ENCODE data around the gene COP1. TPM values are rescaled to one million over a fixed set of nuclear protein-coding genes. Genes with fewer than 3 reads are reported as not detected.
"Not testable (repeated sequence)": the region's sequence is repeated elsewhere in the genome, so short reads cannot be mapped to it uniquely, and the experiment has no call there.

The COP1 gene
- total RNA-seq, 1 donor = 29.1 TPM

DNA sequence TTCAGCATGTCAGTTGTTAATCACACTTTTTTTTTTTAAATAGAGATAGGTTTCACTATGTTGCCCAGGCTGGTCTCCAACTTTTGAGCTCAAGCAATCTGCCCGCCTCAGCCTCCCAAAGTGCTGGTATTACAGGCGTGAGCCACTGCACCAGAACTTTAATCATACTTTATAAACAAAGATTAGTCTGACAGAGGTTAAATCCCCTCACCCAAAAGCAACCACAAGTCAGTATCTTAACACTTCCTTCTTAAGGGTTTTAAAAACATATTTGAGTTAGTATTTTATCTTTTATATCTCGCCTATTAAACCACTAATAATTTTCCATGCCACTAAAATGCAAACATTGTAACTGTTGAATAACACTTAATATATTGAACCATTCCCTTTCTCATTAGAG is 70.2 kb downstream of the COP1 start:
- no peak for DNase-seq (ENCODE audit: low read depth in 2 of 3, low spot score in 2 of 3)

DNA sequence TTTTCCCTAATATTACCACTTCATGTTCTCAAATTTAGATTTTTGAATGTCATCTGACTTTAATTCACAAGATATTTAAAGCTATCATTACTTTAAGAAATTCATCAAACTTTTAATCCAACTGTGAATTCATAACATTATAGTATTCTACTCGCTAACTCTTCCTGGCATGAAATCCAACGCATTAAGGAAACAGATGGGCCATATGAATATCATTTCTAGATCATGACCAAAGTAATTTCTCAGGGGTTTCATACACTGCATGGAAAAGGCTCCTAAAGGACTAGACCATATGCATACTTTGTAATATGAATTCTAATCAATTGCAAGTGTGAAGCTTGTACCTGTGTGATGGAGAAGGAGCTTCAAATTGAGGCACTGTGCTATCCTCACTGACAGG is 72.4 kb downstream of the COP1 start:
- no peak for DNase-seq (ENCODE audit: low read depth in 2 of 3, low spot score in 2 of 3)

DNA sequence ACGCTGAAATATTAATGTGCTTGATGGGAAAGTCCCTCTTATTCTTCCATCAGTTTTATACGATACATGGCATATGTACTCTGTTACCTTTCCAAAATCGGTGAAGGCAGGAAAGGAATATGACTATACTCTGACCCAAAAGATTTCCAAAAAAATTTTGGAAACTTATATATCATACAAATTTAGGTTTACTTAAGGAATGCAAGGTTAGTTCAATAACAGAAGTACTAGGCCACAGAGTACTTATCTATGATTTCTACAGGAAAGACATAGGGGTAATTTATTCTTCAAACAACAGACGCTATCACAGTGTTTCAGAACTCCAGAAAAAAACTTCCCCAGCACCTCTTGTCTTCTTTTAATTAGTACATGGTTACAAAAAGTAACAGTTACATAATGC is 84.8 kb downstream of the COP1 start:
- DNase-seq (ENCODE audit: low read depth in 2 of 3, low spot score in 2 of 3) = no peak

DNA sequence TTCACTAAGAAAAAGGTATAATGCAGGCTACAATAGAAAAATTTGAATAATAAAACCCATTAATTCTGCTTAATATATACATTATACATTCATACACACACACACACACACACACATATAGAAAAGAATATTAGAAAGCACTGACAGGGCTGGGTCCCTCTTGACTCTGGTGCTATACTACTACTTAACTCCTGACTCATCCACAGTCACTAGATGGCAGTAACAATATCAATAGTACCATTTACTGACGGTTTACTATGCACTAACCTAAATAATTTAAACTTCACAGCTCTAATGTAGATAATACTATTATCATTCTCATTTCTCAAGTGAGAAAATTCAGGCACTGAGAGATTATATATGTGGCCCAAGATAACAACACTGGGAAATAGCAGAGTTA is 87.5 kb downstream of the COP1 start:
- DNase-seq (ENCODE audit: low read depth in 2 of 3, low spot score in 2 of 3) = no peak

DNA sequence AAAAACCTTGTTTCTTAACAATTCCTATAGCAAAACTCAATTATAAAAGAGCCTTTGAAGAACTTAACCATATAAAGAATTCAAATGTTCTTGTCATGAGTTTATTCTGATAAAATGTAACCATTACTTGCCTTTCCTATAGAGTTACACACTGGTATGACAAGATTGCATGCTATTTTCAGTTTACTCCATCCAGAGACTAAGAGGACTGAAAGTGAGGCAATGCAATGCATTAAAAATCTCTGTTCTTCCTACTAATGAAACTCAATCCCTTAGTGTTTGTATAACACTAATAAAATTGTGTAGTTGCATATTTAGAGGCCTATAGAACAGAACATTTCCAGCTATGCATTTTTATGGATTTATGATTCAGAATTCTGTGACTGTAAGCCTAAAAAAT is 88.1 kb downstream of the COP1 start:
- DNase-seq (ENCODE audit: low read depth in 2 of 3, low spot score in 2 of 3) = no peak

DNA sequence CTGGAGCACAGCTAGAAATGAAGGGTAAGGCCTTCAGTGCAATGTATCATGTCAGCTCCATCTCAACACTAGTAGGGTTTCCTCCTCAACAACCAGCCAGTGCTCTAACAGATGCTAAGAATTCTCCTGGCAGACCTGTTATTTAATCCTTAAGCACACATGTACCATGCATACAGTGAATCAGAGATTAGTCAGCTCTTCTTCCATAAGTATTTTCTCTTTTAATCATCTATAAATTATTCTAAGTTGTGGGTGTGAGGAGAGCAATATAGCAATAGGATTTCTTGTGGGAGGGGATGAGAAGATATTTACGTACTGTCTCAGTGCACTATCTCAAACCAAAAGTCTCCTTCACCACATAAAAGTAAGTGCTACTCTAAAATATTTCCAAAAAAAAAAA is 95.3 kb downstream of the COP1 start:
- DNase-seq (ENCODE audit: low read depth in 2 of 3, low spot score in 2 of 3) = no peak

DNA sequence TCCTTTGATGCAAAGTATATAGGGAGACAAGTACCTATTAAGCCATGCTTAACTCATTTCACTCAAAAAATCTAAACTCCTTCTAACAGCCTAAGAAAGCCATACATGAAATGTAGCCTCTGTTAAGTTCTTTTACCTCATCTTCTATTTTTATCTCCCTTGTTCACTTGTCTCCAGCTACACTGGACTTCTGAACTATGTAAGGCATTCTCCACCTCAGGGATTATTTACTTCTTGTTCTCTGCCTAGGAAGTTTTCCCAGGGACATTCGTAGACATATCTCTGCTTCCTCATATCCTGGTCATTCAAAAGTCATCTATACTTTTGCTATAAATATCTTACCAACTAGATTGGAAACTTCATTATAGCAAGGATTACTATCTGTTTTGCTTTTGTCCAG is 96.9 kb downstream of the COP1 start:
- DNase-seq (ENCODE audit: low read depth in 2 of 3, low spot score in 2 of 3) = no peak

DNA sequence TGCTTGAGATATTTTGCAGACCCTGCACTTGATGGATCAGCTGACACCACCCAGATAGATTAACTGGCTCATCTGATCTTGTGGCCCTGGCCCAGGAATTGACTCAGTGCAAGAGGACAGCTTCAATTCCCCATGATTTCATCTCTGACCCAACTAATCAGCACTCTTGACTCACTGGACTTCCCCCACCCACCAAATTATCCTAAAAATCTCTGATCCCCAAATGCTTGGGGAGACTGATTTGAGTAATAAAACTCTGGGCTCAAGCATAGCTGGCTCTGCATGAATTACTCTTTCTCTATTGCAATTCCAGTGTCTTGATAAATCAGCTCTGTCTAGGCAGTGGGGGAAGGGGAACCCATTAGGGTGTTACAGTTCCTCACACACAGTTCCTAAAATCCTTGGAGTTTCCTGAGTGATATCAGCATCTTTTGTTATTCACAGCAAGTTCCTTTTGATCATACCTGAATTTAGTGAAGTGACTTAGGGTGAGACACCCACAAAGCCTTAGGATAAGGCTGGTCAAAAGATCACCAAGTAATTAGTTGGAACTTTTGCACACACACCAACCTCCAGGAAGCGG is 104.2 kb downstream of the COP1 start:
- DNase-seq (ENCODE audit: low read depth in 2 of 3, low spot score in 2 of 3) = no peak

DNA sequence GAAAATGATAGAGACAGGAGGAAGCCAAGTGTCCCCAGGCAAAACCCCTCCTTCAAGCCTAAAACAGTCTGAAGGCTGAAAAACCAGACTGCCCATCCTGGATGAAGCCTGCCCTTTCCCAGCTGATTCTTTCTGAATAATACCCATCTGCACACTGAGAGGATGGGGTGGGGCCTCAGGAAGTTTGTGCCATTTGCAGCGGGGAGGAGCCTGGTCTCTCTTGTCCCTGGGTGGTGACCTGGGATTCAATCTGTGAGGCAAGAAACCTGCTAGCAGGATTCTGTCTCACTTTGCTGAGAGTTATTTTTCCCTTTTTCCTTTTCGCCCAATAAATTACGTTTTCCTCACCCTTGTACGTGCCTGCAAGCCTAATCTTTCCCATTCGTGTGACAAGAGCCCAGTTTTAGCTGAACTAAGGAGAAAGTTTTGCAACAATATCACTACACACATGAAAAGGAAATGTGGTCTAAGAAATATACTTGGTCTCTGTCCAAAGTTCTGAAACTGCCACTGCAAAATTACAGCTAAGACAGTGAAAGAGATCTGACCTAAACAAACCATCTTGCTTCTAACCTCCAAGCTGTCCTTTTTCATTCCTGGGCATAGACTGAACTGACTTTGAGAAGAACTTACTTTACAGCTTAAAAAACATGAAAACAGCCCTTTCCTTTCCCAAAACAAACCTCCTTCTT is 105.0 kb downstream of the COP1 start:
- DNase-seq (ENCODE audit: low read depth in 2 of 3, low spot score in 2 of 3) = no peak

DNA sequence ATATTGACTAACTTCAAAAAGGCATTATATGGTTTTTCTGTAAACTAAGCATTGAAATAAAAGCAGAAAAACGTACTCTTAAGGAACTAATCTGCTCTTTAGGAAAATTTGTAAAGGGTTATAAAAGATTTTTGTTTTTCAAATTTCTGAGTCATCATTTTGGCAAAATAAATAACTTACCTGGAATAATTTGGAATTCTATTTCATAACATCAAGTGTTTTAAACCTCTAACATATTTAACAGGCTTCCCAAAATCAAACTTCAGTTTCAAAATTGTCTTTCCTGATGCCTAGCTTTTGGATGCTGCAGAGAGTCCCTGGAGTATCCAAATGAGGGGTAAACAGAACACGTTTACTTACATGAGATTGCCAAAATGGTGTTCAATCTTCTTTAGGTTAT is 108.5 kb downstream of the COP1 start:
- DNase-seq (ENCODE audit: low read depth in 2 of 3, low spot score in 2 of 3) = peak in 1 of 3 donors; percentile 11

DNA sequence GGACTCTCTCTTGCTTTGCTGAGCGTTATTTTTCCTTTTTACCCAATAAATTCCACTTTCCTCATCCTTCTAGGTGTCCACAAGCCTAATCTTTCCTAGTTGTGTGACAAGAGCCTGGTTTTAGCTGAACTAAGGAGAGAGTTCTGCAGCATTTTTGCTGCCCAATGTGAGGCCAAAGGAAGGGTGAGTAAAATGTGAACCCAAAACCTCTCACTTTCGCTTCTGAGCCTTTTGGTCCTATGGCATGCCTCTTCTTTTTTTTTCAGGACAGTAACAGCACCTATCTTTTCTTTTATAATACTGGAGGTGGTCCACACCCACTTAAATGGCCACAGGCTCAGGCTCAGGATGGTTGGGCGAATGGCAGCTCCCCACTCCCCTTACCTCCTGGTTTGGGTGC is 111.1 kb downstream of the COP1 start:
- DNase-seq (ENCODE audit: low read depth in 2 of 3, low spot score in 2 of 3) = no peak

DNA sequence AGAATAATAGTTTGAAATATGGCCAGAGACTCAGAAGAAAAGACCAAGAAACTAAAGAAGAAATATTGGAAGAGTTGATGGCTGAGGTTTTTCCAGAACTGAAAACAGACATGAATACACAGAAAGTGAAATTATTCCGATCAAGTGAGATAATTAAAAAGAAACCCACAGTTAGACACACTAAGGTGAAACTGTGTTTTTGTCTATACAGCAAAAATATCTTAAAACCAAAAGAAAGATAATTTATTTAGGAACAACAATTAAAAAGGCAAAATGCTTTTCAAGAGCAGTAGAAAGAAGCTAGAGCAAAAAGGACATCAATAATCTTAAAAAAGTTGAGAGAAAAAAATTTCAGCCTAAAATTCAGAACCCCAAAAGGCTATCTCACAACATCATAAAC is 116.3 kb downstream of the COP1 start:
- no peak for DNase-seq (ENCODE audit: low read depth in 2 of 3, low spot score in 2 of 3)

DNA sequence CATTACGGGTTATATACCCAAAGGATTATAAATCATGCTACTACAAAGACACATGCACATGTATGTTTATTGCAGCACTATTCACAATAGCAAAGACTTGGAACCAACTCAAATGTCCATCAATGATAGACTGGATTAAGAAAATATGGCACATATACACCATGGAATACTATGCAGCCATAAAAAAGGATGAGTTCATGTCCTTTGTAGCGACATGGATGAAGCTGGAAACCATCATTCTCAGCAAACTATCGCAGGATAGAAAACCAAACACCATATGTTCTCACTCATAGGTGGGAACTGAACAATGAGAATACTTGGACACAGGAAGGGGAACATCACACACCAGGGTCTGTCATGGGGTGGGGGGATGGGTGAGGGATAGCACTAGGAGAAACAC is 119.3 kb downstream of the COP1 start:
- DNase-seq (ENCODE audit: low read depth in 2 of 3, low spot score in 2 of 3) = not testable (repeated sequence)

DNA sequence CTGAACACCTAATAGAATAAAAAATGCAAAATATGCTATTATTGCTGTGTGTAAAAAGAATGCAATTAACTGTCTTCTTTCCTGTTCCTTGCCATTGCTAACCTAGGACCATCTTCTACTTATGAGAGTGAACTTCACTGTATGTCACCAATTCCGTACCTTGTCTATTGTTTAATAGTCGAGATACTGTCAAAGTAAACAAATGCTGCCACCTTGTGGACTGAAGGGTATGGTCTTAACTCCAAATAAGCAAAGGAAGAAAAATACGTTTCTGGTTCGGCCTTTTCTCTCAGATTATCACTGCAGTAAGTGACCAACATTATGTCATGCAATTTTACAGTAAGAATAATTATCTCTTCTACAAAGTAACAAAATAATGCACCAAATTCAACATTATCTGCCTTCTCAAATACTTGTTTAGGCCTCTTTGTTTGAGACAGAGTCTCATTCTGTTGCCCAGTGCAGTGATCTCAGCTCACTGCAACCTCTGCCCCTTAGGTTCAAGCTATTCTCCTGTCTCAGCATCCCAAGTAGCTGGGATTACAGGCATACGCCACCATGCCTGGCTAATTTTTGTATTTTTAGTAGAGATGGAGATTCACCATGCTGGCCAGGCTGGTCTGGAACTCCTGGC is 133.4 kb downstream of the COP1 start:
- peak; percentile 6 to 78 (median 48) for DNase-seq (ENCODE audit: low read depth in 2 of 3, low spot score in 2 of 3)

DNA sequence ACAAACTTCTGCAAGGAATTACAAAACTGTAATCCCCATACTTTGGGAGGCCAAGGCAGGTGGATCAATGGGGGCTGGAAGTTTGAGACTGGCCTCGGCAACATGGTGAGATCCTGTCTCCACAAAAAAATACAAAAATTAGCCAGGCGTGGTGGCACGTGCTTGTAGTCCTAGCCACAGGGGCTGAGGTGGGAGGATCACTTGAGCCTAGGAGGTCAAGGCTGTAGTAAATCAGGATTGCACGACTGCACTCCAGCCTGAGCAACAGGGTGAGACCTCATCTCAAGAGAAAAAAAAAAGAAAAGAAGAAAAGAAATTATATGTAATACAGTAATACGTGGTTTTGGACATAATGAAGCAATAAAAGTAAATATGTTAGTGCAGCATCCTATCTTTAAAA is 138.2 kb downstream of the COP1 start:
- DNase-seq (ENCODE audit: low read depth in 2 of 3, low spot score in 2 of 3) = no peak

DNA sequence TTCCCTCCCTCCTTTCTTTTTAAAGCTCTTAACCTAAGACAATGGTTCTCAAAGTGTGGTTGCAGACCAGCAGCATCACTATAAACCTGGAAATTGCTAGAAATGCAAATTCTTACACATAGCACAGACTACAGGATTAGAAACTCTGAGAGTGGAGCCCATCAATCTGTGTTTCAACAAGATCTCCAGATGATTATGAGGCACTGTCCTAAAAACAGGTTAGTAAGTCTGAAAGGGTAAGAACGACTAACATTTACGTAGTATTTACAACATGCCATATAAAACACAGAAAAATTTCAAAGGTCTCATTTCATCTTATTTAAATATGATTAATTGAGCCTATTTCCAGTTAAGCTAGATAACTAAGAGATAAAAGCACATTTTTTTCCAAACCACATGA is 138.8 kb downstream of the COP1 start:
- DNase-seq (ENCODE audit: low read depth in 2 of 3, low spot score in 2 of 3) = no peak

DNA sequence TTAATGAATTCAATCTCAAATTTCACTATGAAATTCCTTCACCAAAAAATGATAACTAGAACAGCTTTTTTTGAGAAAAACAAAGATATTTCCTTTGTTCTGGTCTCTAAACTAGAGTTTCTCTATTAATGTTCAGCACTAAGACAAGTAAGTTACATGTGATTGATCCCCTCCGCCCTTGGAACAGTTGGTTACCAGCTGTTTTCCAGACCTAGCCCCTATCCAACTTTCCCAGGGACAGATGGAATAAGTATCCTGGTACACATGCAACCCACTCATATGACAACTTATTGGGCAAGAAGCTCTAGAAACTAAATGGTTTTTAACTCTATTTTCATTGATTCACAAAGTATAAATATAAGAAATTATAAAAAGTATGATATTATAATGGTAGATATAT is 140.4 kb downstream of the COP1 start:
- no peak for DNase-seq (ENCODE audit: low read depth in 2 of 3, low spot score in 2 of 3)

DNA sequence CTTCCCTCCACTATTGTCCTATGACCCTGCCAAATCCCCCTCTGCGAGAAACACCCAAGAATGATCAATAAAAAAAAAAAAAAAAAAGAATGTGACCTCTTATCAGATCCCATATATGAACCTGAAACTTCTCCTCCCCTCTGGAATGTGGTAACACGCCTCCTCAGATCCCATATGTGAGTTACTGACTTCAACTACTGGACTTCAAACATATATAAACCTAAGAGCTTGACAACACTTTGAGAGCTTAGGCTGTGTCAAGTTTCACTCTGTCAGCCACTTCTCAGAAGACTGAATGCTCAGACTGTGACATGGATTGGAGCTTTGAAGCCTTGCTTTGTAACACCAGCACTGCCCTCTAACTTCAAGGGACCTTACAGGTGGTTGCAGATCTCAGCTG is 148.4 kb downstream of the COP1 start:
- no peak for DNase-seq (ENCODE audit: low read depth in 2 of 3, low spot score in 2 of 3)

DNA sequence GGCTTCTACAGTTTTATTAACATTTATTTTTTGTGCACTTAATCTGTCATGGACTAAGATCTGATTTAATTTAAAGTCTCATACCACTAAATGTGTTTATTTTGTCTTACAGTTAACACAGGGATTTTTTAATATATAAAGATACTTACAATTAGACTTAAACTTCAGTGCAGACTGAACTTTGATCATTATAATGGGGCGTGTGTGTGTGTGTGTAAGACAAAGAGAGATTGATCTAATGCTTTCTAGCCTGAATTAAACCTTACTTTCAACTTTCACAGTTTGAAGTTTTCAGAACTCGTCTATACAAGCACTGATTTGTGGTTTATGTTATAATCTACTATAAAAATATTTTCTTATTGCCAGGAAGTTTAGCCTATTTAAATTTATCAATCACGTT is 150.8 kb downstream of the COP1 start:
- no peak for DNase-seq (ENCODE audit: low read depth in 2 of 3, low spot score in 2 of 3)

DNA sequence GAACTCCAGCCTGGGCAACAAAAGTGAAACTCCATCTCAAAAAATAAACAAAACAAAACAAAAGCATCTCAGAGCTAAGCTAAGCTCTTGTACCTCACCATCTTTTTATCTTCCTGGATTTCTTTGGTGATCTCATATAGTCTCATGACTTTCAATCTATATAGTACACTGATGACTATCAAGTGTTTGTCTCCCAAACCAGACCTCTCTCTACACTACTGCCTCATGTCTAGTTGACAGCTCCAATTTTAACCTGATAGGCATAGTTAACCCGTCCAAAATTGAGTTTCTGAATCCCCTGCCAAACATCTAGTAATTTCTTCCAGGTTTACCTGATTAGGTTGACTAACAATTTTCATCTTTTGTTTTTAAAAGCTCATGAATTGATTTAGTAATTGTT is 151.7 kb downstream of the COP1 start:
- DNase-seq (ENCODE audit: low read depth in 2 of 3, low spot score in 2 of 3) = no peak

DNA sequence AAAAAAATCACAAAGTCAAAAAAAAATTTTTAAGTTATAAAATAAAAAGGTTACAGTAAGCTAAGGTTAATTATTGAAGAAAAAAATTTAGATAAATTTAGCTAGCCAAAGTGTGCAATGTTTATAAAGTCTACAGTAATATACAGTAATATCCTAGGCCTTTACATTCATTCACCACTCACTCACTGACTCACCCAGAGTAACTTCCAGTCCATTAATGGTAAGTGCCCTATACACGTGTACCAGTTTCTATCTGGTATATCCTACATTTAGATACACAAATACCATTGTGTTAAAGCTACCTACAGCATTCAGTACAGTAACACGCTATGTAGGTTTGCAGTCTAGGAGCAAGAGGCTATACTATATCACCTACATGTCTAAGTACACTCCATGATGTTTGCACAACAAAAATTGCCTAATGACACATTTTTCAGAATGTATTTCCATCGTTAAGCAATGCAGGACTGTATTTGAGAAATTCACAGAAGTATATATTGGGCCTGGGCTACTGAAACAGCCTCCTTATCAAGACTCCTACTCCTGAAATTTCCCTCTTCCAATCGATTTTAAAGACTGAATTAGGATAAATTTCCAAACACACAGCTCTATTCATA is 155.1 kb downstream of the COP1 start:
- no peak for DNase-seq (ENCODE audit: low read depth in 2 of 3, low spot score in 2 of 3)

DNA sequence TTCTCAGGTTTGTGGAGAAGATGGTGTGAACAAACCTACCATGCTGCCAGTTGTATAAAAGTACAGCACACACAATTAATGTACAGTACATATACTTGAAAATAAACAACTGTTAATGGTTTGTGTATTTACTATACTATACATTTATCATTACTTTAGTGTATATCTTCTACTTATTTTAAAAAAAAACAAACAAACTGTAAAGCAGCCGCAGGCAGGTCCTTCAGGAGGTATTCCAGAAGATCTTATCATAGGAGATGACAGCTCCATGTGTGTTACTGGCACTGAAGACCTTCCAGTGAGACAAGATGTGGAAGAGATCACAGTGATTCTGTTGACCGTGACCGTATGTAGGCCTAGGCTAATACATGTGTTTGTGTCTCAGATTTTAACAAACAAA is 155.7 kb downstream of the COP1 start:
- no peak for DNase-seq (ENCODE audit: low read depth in 2 of 3, low spot score in 2 of 3)

All from hematopoietic multipotent progenitor cell (in vitro differentiated cells).